Endothelial cell of umbilical vein (primary cell): ENCODE data around the gene VMP1.

Source experiments
- CTCF ChIP-seq, 2 donors: IDR thresholded peaks; 1 replicate in 1 of 2; 2 replicates in 1 of 2; pipeline ENCODE4 v1.5.1; 2011; ENCODE audit warnings: low read length in 2 of 2, mild to moderate bottlenecking in 2 of 2, moderate library complexity in 2 of 2, control low read depth in 1 of 2, inconsistent platforms in 1 of 2, low read depth in 1 of 2; ENCODE audit not compliant: insufficient read depth in 1 of 2; ENCODE audit errors: extremely low read depth in 1 of 2
- EZH2 ChIP-seq: IDR thresholded peaks from 2 replicates; pipeline ENCODE4 v1.6.1; 2012; ENCODE audit warnings: borderline replicate concordance, low read depth, mild to moderate bottlenecking, moderate library complexity, low read length, inconsistent platforms; ENCODE audit not compliant: severe bottlenecking
- FOS ChIP-seq: IDR thresholded peaks from 2 replicates; pipeline ENCODE4 v1.6.1; 2011; ENCODE audit warnings: mild to moderate bottlenecking, low read length, moderate library complexity, borderline replicate concordance; ENCODE audit not compliant: insufficient read depth
- JUN ChIP-seq: IDR thresholded peaks from 2 replicates; pipeline ENCODE4 v1.6.1; 2011; ENCODE audit warnings: borderline replicate concordance, low read depth; ENCODE audit not compliant: insufficient read length, insufficient read depth
- MAX ChIP-seq: IDR thresholded peaks from 2 replicates; pipeline ENCODE4 v1.6.1; 2011; ENCODE audit not compliant: insufficient read depth, insufficient read length
- MYC ChIP-seq: IDR thresholded peaks from one replicate; pipeline ENCODE4 v1.6.1; 2011; ENCODE audit warnings: mild to moderate bottlenecking, low read depth, low read length
- POLR2A ChIP-seq: IDR thresholded peaks from 2 replicates; pipeline ENCODE4 v1.6.1; 2012; ENCODE audit warnings: low read depth, mild to moderate bottlenecking, control low read depth, low read length
- POLR2AphosphoS5 ChIP-seq: IDR thresholded peaks from 2 replicates; pipeline ENCODE4 v1.6.1; 2012; ENCODE audit warnings: low read depth, mild to moderate bottlenecking, control low read depth, low read length, moderate library complexity; ENCODE audit not compliant: insufficient read depth

GRCh38 chr17:59743842-59744241 is 36.4 kb downstream of the VMP1 start:
- no peak for TF ChIP-seq CTCF (IDR thresholded peaks at IDR 0.05; ENCODE audit: extremely low read depth in 1 of 2, insufficient read depth in 1 of 2, low read depth in 1 of 2, low read length in 2 of 2)
- TF ChIP-seq EZH2 = no peak
- no peak for TF ChIP-seq POLR2A
- no peak for TF ChIP-seq POLR2AphosphoS5
- TF ChIP-seq JUN = no peak
- no peak for TF ChIP-seq MAX
- no peak for TF ChIP-seq FOS
- TF ChIP-seq MYC = no peak
